Right lobe of liver (tissue), 4 donors: Measurements from ENCODE around the gene CIDEA.
"Not testable (repeated sequence)": the region's sequence is repeated elsewhere in the genome, so short reads cannot be mapped to it uniquely, and the experiment has no call there.

Source experiments
- CTCF ChIP-seq, 4 donors: fragments of 200-600 bp in 3 of 4; fragments of 450-650 bp in 1 of 4; IDR thresholded peaks; one replicate each; pipeline versions ENCODE4 v1.5.1 to v1.8.0; 2016 to 2022; ENCODE audit warnings: antibody characterized with exemption in 4 of 4, mild to moderate bottlenecking in 2 of 4
- POLR2A ChIP-seq: fragments of 450-650 bp; IDR thresholded peaks from one replicate; pipeline ENCODE4 v1.6.1; 2017; ENCODE audit warnings: antibody characterized with exemption, mild to moderate bottlenecking
- donor health status: DM: no; HTN: no; CAD: no.
- donor health status: DM: no; HTN: no; CAD: no.
- donor health status: DM: no; HTN: yes; CAD: no.

GRCh38 chr18:12212308-12212707 is 41.9 kb upstream of the CIDEA start:
- TF ChIP-seq CTCF (IDR thresholded peaks at IDR 0.05); POLR2A: not testable (repeated sequence)
